ENCODE measurements around the gene TMEM218.
A peak's percentile ranks its signal among the peaks of the same experiment; 100 is the strongest.

The TMEM218 gene

GRCh38 chr11:125063429-125064043, 47.9 kb downstream of the TMEM218 start:
- H3K79me2 ChIP-seq (ENCODE audit: insufficient read depth, low read depth) = no peaks in the 10 kb centered on the region
- H4K20me1 ChIP-seq (ENCODE audit: insufficient read depth) = no peaks in the 10 kb centered on the region
- no peaks in the 10 kb centered on the region for H3K27me3 ChIP-seq (ENCODE audit: insufficient read depth, low read depth)
- peak overlapping the region; percentile 13; the same call in 1 of the 2 replicates for H3K4me2 ChIP-seq
- TF ChIP-seq CTCF (conservative IDR thresholded peaks at IDR 0.05; ENCODE audit: low read depth, low read length) = no peak
- H3K9ac ChIP-seq = no peak overlapping the region
- no peak overlapping the region for H2AFZ ChIP-seq (ENCODE audit: low read depth)
- H3K4me3 ChIP-seq (IDR thresholded peaks at IDR 0.05; ENCODE audit: insufficient read depth, low read depth, low read length) = no peak overlapping the region
- no peak overlapping the region for H3K27ac ChIP-seq
- no peaks in the 10 kb centered on the region for H3K4me1 ChIP-seq (ENCODE audit: low read depth, poor library complexity, severe bottlenecking)
- no peaks in the 10 kb centered on the region for H3K36me3 ChIP-seq (ENCODE audit: insufficient read depth)

DNA sequence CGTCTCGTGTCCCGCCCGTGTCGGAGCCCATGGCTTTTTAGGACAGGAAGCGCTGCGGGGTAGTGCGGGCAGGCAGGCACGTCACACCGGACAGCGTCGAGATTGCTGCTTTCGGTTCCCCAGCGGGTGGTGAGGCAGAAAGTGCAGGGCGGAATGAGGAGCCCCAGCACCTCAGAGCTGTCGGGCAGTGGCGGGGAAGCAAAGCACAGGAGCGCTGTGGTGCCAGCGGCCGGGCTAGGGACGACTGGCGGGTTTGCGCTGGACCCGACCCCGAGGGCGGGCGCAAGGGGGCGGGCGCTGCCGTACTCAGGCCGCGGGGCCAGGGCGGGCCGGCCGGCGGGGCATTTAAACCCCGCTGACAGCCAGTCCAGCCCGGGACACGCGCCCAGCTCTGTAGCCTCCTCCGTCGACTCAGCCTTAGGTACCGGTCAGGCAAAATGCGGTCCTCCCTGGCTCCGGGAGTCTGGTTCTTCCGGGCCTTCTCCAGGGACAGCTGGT, 48.4 kb downstream of the TMEM218 start, which contains the start of gene SLC37A2:
TSS of gene SLC37A2 (plus strand) at position 375 of the 498 bp plus-strand sequence. CDS start at position 438, 63 bp downstream.
- Histone ChIP-seq H3K27me3 (ENCODE audit: insufficient read depth, low read depth) (no peaks in the 10 kb centered on the region), H3K9ac (no peak within 1 kb of the TSS), H3K4me1 (ENCODE audit: low read depth, poor library complexity, severe bottlenecking) (no peaks in the 10 kb centered on the region), H2AFZ (ENCODE audit: low read depth) (no peak within 1 kb of the TSS; the same call in 1 of the 2 replicates), H4K20me1 (ENCODE audit: insufficient read depth) (no peaks in the 10 kb centered on the region), H3K79me2 (ENCODE audit: insufficient read depth, low read depth) (no peaks in the 10 kb centered on the region), H3K4me3 (IDR thresholded peaks at IDR 0.05; ENCODE audit: insufficient read depth, low read depth, low read length) (no peak within 1 kb of the TSS), H3K4me2 (peak within 1 kb of the TSS; percentile 13; the same call in 1 of the 2 replicates), H3K36me3 (ENCODE audit: insufficient read depth) (no peaks in the 10 kb centered on the region), H3K27ac (no peak within 1 kb of the TSS)
- no peak for TF ChIP-seq CTCF (conservative IDR thresholded peaks at IDR 0.05; ENCODE audit: low read depth, low read length)

DNA sequence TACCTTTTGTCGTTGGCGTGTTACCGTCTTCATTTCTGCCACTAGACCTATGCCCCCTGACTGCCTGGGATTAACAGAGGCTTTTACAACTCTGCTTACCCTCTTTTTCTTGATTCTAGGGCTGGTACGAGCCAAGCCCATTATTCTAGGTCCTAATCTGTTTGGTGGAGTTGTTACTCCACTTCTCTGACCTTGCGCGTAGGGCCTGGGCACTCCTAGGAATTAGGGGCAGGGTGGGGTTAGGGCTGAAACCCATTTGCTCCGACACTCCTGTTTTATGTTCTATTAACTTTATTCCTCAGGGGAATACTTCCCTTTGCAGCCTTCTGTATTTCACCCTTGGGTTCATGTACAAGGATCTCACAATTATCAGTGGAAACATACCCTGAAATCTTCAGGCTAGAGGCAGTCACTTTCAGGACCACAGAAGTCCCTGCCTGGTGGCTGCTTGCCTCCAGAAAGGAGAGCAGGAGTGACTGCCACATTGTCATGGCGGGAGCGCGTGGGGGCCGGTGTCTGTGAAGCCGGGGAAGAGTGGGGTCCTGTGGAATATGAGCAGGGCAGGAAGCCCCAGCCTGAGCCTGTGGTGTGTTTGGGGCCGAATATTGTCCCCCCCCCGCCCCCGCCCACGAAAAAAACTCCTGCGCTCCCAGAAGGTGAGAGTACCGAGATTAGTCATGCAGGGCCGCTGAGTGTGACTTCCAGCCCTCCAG, 49.1 kb downstream of the TMEM218 start:
- Histone ChIP-seq H3K27me3 (ENCODE audit: insufficient read depth, low read depth) (no peaks in the 10 kb centered on the region), H2AFZ (ENCODE audit: low read depth) (no peak overlapping the region), H3K79me2 (ENCODE audit: insufficient read depth, low read depth) (no peaks in the 10 kb centered on the region), H3K9ac (no peak overlapping the region), H3K27ac (no peak overlapping the region), H3K4me2 (no peak overlapping the region; the same call in 1 of the 2 replicates), H3K4me1 (ENCODE audit: low read depth, poor library complexity, severe bottlenecking) (no peaks in the 10 kb centered on the region), H3K36me3 (ENCODE audit: insufficient read depth) (no peaks in the 10 kb centered on the region), H3K4me3 (IDR thresholded peaks at IDR 0.05; ENCODE audit: insufficient read depth, low read depth, low read length) (no peak overlapping the region), H4K20me1 (ENCODE audit: insufficient read depth) (no peaks in the 10 kb centered on the region)
- no peak for TF ChIP-seq CTCF (conservative IDR thresholded peaks at IDR 0.05; ENCODE audit: low read depth, low read length)

- Histone ChIP-seq H3K79me2 (ENCODE audit: insufficient read depth, low read depth) (no peaks in the 10 kb centered on the region), H2AFZ (ENCODE audit: low read depth) (no peak overlapping the region), H3K4me1 (ENCODE audit: low read depth, poor library complexity, severe bottlenecking) (no peaks in the 10 kb centered on the region), H3K9ac (no peak overlapping the region), H3K4me2 (no peak overlapping the region), H3K27ac (no peak overlapping the region), H3K27me3 (ENCODE audit: insufficient read depth, low read depth) (no peaks in the 10 kb centered on the region), H3K4me3 (IDR thresholded peaks at IDR 0.05; ENCODE audit: insufficient read depth, low read depth, low read length) (no peak overlapping the region), H4K20me1 (ENCODE audit: insufficient read depth) (no peaks in the 10 kb centered on the region), H3K36me3 (ENCODE audit: insufficient read depth) (no peaks in the 10 kb centered on the region)
- no peak for TF ChIP-seq CTCF (conservative IDR thresholded peaks at IDR 0.05; ENCODE audit: low read depth, low read length)
Measured at GRCh38 chr11:125061281-125061680, 50.1 kb downstream of the TMEM218 start.

All from KMS-11 (cell line).